Keratinocyte (primary cell): Measurements from ENCODE around the gene ERI3. TPM values are rescaled to one million over a fixed set of nuclear protein-coding genes. Genes with fewer than 3 reads are reported as not detected.
A peak's percentile ranks its signal among the peaks of the same experiment; 100 is the strongest.

Experiments used
- DNase-seq: peaks from one replicate; pipeline ENCODE4 v3.0.0-alpha.2; 2011; ENCODE audit warnings: low read depth, missing footprints, low spot score
- FAIRE-seq: peaks from 2 replicates; lab custom pipeline; 2011; peaks lifted over from hg19 to GRCh38; lab: Jason Lieb, UNC
- H2AFZ ChIP-seq: 2 replicates; pipeline ENCODE4 v1.6.0; 2012; ENCODE audit warnings: low read length, control low read depth, inconsistent platforms; ENCODE audit not compliant: control insufficient read depth
- H3K27ac ChIP-seq: 2 replicates; pipeline ENCODE4 v1.5.1; 2011; ENCODE audit warnings: low read length; ENCODE audit not compliant: control insufficient read depth, insufficient read depth
- H3K27me3 ChIP-seq: 3 replicates; pipeline ENCODE4 v1.6.0; 2011; ENCODE audit warnings: low read length; ENCODE audit not compliant: control insufficient read depth, insufficient read depth; ENCODE audit errors: extremely low read depth
- H3K36me3 ChIP-seq, 2 experiments: 2 replicates in 1 of 2; 3 replicates in 1 of 2; pipeline ENCODE4 v1.5.1; 2011; ENCODE audit warnings: low read length in 2 of 2, mild to moderate bottlenecking in 1 of 2; ENCODE audit not compliant: control insufficient read depth in 2 of 2, insufficient read depth in 2 of 2; ENCODE audit errors: extremely low read depth in 1 of 2
- H3K4me1 ChIP-seq: 3 replicates; pipeline ENCODE4 v1.5.1; 2011; ENCODE audit warnings: low read length; ENCODE audit not compliant: control insufficient read depth, insufficient read depth; ENCODE audit errors: extremely low read depth
- H3K4me2 ChIP-seq: 3 replicates; pipeline ENCODE4 v1.6.0; 2011; ENCODE audit warnings: low read depth, low read length; ENCODE audit not compliant: control insufficient read depth, insufficient read depth; ENCODE audit errors: extremely low read depth
- H3K4me3 ChIP-seq, 3 experiments: fragments of 200-600 bp in 1 of 3; sonication (generic) in 1 of 3; 2 replicates in 2 of 3; 3 replicates in 1 of 3; pipeline ENCODE4 v1.5.1; 2011 to 2016; ENCODE audit warnings: low read length in 3 of 3, mild to moderate bottlenecking in 3 of 3, control low read depth in 2 of 3, inconsistent platforms in 1 of 3, low read depth in 1 of 3, mixed read lengths in 1 of 3, mixed run types in 1 of 3, moderate library complexity in 1 of 3; ENCODE audit not compliant: control insufficient read depth in 2 of 3, insufficient read depth in 2 of 3; ENCODE audit errors: extremely low read depth in 1 of 3
- H3K79me2 ChIP-seq: 2 replicates; pipeline ENCODE4 v1.6.0; 2012; ENCODE audit warnings: low read length; ENCODE audit not compliant: control insufficient read depth, insufficient read depth
- H3K9ac ChIP-seq: 3 replicates; pipeline ENCODE4 v1.6.0; 2011; ENCODE audit warnings: low read length; ENCODE audit not compliant: control insufficient read depth, insufficient read depth; ENCODE audit errors: extremely low read depth
- H3K9me1 ChIP-seq: 3 replicates; pipeline ENCODE4 v1.6.0; 2011; ENCODE audit warnings: low read length; ENCODE audit not compliant: control insufficient read depth, insufficient read depth; ENCODE audit errors: extremely low read depth
- H3K9me3 ChIP-seq: 2 replicates; pipeline ENCODE4 v1.5.1; 2012; ENCODE audit warnings: low read depth, low read length; ENCODE audit not compliant: control insufficient read depth
- H4K20me1 ChIP-seq: 3 replicates; pipeline ENCODE4 v1.6.0; 2011; ENCODE audit warnings: low read length; ENCODE audit not compliant: control insufficient read depth, insufficient read depth; ENCODE audit errors: extremely low read depth
- CTCF ChIP-seq, 3 experiments: IDR thresholded peaks in 1 of 3; conservative IDR thresholded peaks in 1 of 3; optimal IDR thresholded peaks in 1 of 3; 2 replicates in 2 of 3; 3 replicates in 1 of 3; pipeline versions ENCODE3 to v1.5.1; 2011; ENCODE audit warnings: low read length in 3 of 3, mild to moderate bottlenecking in 3 of 3, moderate library complexity in 2 of 3, control low read depth in 1 of 3, inconsistent platforms in 1 of 3; ENCODE audit not compliant: insufficient read depth in 2 of 3; ENCODE audit errors: extremely low read depth in 1 of 3
- EZH2 ChIP-seq: IDR thresholded peaks from one replicate; pipeline ENCODE4 v1.6.1; 2012; ENCODE audit warnings: inconsistent platforms, mild to moderate bottlenecking, low read length, moderate library complexity
- dilution Hi-C: fragments of 300-500 bp; cut with MboI; formaldehyde crosslinking; loops from one replicate; pipeline ENCODE4 v1.7.0; 2020; ENCODE audit warnings: low sequenced_read_pairs; ENCODE audit not compliant: extremely low pct_ligation_motif_present
- polyA plus RNA-seq, 5 experiments: library from polyadenylated mRNA; depleted of rRNA in 3 of 5; stranded (reverse) in 3 of 5; stranded (forward) in 1 of 5; unstranded in 1 of 5; fragments of >200 nt; gene quantifications; 1 replicate in 1 of 5; 2 replicates in 3 of 5; 3 replicates in 1 of 5; pipeline versions ENCODE4 v1.2.1 to v1.2.3, GENCODE V29; 2011 to 2012; ENCODE audit warnings: missing spikeins in 2 of 5, low read depth in 1 of 5, low replicate concordance in 1 of 5

The ERI3 gene
- polyA plus RNA-seq, 1 donor (not counting 4 experiments of a cell fraction or from before 2014, with no cell fraction given), result 43.7 TPM

- dilution Hi-C loops, result no loop called here
- Histone ChIP-seq H2AFZ (no peak overlapping the region), H3K9me1 (no peaks in the 10 kb centered on the region), H4K20me1 (no peaks in the 10 kb centered on the region), H3K27ac (no peak overlapping the region), H3K4me3 (no peak overlapping the region), H3K27me3 (no peaks in the 10 kb centered on the region), H3K9ac (no peak overlapping the region), H3K36me3 (no peaks in the 10 kb centered on the region), H3K9me3 (no peaks in the 10 kb centered on the region), H3K79me2 (no peaks in the 10 kb centered on the region), H3K4me2 (no peak overlapping the region), H3K4me1 (peaks cover 16% of the 10 kb centered on the region)
- TF ChIP-seq CTCF (optimal IDR thresholded peaks at IDR 0.05 in 1 of 3, IDR thresholded peaks at IDR 0.05 in 1 of 3, conservative IDR thresholded peaks at IDR 0.05 in 1 of 3; ENCODE audit: extremely low read depth in 1 of 3, insufficient read depth in 2 of 3, low read length in 3 of 3), result no peak
- TF ChIP-seq EZH2, result no peak
- DNase-seq (no peak), FAIRE-seq (peak; percentile 23)
These were observed 89.2 kb downstream of the ERI3 start for GRCh38 chr1:44265656-44266358.

GRCh38 chr1:44264451-44264771 is 90.6 kb downstream of the ERI3 start:
- Histone ChIP-seq H3K9ac (no peak overlapping the region), H3K4me1 (peaks cover 17% of the 10 kb centered on the region), H3K79me2 (no peaks in the 10 kb centered on the region), H3K27ac (no peak overlapping the region), H3K4me2 (no peak overlapping the region), H3K4me3 (no peak overlapping the region), H4K20me1 (no peaks in the 10 kb centered on the region), H3K9me1 (no peaks in the 10 kb centered on the region), H3K36me3 (no peaks in the 10 kb centered on the region), H2AFZ (no peak overlapping the region), H3K27me3 (no peaks in the 10 kb centered on the region), H3K9me3 (no peaks in the 10 kb centered on the region)
- DNase-seq (no peak), FAIRE-seq (no peak)
- no peak for TF ChIP-seq CTCF (optimal IDR thresholded peaks at IDR 0.05 in 1 of 3, IDR thresholded peaks at IDR 0.05 in 1 of 3, conservative IDR thresholded peaks at IDR 0.05 in 1 of 3; ENCODE audit: extremely low read depth in 1 of 3, insufficient read depth in 2 of 3, low read length in 3 of 3)
- no peak for TF ChIP-seq EZH2
- dilution Hi-C loops, result no loop called here
